OCI-LY7 (cell line): ENCODE measurements around the gene KCNQ2.

Experiments used
- CTCF ChIP-seq: fragments of 200-600 bp; sonication (generic); conservative IDR thresholded peaks from 2 replicates; pipeline ENCODE4 v1.5.1; 2014; ENCODE audit warnings: mild to moderate bottlenecking, antibody characterized with exemption, low read length, moderate library complexity, mixed read lengths
- EZH2phosphoT487 ChIP-seq: fragments of 200-600 bp; sonication (generic); IDR thresholded peaks from 2 replicates; pipeline ENCODE4 v1.6.1; 2018; ENCODE audit warnings: low read depth, borderline replicate concordance, mild to moderate bottlenecking, mixed run types, antibody characterized with exemption, low read length, moderate library complexity, mixed read lengths

GRCh38 chr20:63361519-63362435 is 110.7 kb downstream of the KCNQ2 start:
- TF ChIP-seq CTCF, result no peak
- no peak for TF ChIP-seq EZH2phosphoT487
